Measurements from ENCODE around the gene SAPCD2.

DNA sequence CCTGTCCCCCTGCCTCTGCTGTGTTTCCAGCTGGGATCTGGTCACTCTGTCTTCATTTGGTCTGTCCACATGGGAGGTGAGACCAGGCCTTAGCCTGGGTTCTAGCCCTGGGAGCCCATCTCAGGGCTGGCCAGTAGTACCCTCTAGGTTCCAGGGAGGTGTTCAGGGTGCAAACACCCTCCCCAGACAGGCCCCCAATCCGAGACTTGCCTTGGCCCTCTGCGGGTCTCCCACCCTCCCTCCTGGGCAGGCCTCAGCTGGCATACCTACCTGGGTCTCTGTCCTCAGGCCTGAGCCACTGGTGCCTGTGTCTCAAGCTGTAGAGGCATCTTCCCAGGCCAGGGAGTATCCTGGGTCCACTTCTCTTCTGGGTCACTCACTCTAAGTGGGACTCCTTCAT lies 925 bp upstream of the SAPCD2 start:
- no peak for TF ChIP-seq EZH2 (IDR thresholded peaks at IDR 0.05; ENCODE audit: borderline replicate concordance, insufficient read depth, low read length, poor library complexity, severe bottlenecking)
- TF ChIP-seq POLR2AphosphoS5 (IDR thresholded peaks at IDR 0.05): no peak
- TF ChIP-seq RAD21 (conservative IDR thresholded peaks at IDR 0.05): no peak
